NCI-H1436 (cell line): ENCODE measurements around the gene ZNF675.
"Not testable (repeated sequence)": the region's sequence is repeated elsewhere in the genome, so short reads cannot be mapped to it uniquely, and the experiment has no call there.

Experiments
- DNase-seq: peaks from one replicate; lab custom pipeline; 2025; lab: John Stamatoyannopoulos, UW

ZNF675 gene

DNA sequence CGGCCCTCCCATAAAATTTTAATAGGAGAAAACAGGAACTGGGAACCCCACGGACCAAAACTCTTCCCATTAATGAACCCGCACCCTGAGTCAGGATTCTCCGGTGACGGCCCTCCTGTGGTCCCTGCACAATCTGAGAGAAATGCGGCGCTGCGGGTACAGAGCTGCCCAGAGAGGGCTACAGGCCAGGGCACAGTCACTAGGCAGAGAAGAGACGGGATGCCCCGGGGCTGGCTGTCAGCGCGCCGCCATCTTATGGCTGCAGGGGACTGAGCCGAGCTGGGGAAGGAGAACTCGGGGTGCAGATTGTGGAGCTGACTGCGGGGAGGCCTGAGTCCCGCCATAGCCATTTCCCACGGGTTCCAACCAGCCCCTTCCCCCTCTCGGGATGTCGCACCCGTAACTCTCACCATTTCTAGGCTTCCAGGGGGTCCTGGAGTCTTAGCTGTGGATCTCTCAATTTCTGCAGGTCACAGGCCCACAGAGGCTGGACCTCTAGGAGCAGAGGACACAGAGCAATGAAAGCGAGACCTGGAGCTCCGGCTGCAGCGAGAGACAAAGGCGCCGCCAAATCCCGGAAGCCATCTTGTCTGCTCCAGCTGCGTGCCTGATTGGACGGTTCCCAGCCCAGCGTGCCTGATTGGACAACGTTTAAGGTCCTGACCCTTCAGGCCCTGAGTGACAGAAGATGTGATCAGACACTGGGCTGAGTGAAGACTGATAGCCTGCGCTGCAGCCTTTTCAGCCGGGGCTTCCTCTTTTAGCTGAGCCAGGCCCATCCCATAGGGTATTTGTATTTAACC, at the start of gene ZNF675:
ZNF675 (minus strand) TSS at position 592 of the 803 bp plus-strand sequence; CDS start at position 413, 179 bp downstream.
- peak; percentile 88 for DNase-seq

- not testable (repeated sequence) for DNase-seq
Observed at GRCh38 chr19:23730729-23731465, 43.9 kb upstream of the ZNF675 start.

GRCh38 chr19:23724161-23724560, 37.1 kb upstream of the ZNF675 start:
- not testable (repeated sequence) for DNase-seq

GRCh38 chr19:23718802-23719201, 31.8 kb upstream of the ZNF675 start:
- DNase-seq, result no peak

DNA sequence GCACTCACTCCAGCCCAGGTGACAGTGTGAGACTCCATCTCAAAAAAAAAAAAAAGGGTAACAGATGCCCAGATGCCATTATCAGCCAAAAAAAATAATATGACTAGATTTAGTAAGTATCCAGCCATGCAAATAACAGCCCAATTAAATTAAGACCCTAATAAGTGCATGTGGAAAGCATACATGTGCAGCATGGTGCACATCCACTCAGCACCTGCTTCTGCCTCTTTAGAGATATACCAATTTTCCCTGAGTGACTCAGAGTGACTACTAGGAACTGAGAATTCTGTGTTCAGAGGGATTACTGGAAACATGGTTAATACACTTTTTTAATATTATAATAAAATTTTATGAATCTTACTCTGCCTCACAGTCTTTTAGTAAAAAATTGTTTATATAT, 29.8 kb upstream of the ZNF675 start:
- no peak for DNase-seq

DNA sequence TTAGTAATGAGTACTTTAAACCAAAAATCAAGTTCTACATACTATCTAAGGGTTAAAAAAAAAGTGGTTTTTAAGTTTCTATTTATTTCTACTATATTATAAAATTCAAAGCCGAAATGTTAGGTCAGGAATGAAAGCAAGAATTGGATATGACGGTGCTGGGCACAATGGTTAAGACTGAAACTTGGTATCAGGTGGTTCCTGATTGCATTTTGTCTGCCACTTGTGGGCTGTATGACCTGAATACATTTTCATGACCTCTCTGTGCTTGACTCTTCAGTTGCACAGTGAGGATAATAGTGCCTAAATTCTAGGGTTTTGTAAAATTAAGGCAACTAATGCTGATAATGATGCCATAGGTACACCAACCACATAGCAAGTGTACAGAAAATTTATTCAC, 22.3 kb upstream of the ZNF675 start:
- DNase-seq, result no peak

DNA sequence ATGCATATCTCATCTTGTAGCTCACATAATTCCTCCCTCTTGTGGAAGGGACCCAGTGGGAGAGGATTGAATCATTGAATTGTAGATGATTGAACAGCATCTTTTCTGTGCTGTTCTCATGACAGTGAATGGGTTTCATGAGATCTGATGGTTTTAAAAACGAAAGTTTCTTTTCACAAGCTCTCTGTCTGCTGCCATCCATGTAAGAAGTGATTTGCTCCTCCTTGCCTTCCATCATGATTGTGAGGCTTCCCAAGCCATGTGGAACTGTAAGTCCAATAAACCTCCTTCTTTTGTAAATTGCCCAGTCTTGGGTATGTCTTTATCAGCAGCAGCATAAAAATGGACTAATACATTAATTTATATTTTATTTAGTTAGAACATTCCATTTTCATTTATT, 19.6 kb upstream of the ZNF675 start:
- no peak for DNase-seq

- no peak for DNase-seq
Observed at GRCh38 chr19:23699521-23699860, 12.5 kb upstream of the ZNF675 start.

GRCh38 chr19:23698711-23699520, 11.9 kb upstream of the ZNF675 start:
- peak; percentile 7 for DNase-seq

DNA sequence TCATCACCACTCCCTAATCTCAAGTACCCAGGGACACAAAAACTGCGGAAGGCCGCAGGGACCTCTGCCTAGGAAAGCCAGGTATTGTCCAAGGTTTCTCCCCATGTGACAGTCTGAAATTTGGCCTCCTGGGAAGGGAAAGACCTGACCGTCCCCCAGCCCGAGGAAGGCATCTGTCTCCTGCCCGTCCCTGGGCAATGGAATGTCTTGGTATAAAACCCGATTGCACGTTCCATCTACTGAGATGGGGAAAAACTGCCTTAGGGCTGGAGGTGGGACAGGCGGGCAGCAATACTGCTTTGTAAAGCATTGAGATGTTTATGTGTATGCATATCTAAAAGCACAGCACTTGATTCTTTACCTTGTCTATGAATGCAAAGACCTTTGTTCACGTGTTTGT, 5.9 kb upstream of the ZNF675 start:
- DNase-seq, result not testable (repeated sequence)

- no peak for DNase-seq
Observed at GRCh38 chr19:23673132-23673531, 13.9 kb downstream of the ZNF675 start.

GRCh38 chr19:23668606-23669005, 18.4 kb downstream of the ZNF675 start:
- DNase-seq, result not testable (repeated sequence)

DNA sequence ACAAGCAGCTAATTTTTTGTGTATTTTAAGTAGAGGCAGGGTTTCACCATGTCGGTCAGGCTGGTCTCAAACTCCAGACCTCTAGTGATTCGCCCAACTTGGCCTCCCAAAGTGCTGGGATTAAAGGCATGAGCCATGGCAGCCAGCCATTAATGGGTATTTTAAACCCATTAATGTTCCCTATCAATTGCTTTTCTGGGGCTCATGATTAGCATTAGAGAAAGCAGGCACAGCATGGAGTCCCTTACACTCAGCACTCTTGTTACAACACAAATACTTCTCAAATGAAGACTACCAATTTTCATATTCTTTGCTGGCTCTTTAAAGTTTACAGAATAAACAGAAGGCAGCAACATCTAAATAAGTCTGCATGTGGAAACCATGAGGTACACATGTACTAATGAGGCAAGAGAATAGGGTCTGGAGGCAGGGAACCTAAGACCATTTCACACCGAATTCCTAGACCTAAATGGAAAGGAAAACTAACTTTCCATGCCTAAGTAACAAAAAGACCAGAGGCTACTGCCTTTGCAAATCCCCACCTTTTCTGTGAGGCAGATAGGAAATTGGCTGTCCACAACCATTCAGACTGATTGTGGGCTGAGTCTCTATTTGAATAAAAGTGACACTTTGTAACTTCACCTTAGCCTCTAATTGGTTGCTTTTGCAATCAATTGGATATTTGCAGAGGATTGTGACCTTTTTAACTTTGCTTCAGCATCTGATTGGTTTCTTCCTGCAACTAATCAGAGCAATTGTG, 21.2 kb downstream of the ZNF675 start:
- no peak for DNase-seq

GRCh38 chr19:23649817-23650216, 37.2 kb downstream of the ZNF675 start:
- DNase-seq, result not testable (repeated sequence)
